Uterus (tissue), 4 donors: ENCODE data around the gene PPHLN1. TPM values are rescaled to one million over a fixed set of nuclear protein-coding genes. Genes with fewer than 3 reads are reported as not detected.
A peak's percentile ranks its signal among the peaks of the same experiment; 100 is the strongest.

ENCODE experiments used
- DNase-seq, 2 donors: peaks; one replicate each; pipeline ENCODE4 v3.0.0-alpha.2; 2019 to 2020
- H3K27ac ChIP-seq, 2 donors: fragments of 200-600 bp; sonication (generic); 1 replicate in 1 of 2; 2 replicates in 1 of 2; pipeline ENCODE4 v1.5.1; 2016 to 2018
- H3K27me3 ChIP-seq, 2 donors: fragments of 200-600 bp; sonication (generic); one replicate each; pipeline ENCODE4 v1.5.1; 2018 to 2019; ENCODE audit warnings: control low read depth in 1 of 2
- H3K36me3 ChIP-seq, 2 donors: fragments of 200-600 bp; sonication (generic); one replicate each; pipeline ENCODE4 v1.5.1; 2019; ENCODE audit warnings: control low read depth in 1 of 2
- H3K4me1 ChIP-seq, 2 donors: fragments of 200-600 bp; sonication (generic); one replicate each; pipeline ENCODE4 v1.5.1; 2018 to 2019; ENCODE audit warnings: control low read depth in 1 of 2
- H3K4me3 ChIP-seq, 2 donors: fragments of 200-600 bp; sonication (generic); 1 replicate in 1 of 2; 2 replicates in 1 of 2; pipeline ENCODE4 v1.5.1; 2018 to 2019; ENCODE audit warnings: mild to moderate bottlenecking in 1 of 2
- H3K9me3 ChIP-seq, 2 donors: fragments of 200-600 bp; sonication (generic); one replicate each; pipeline ENCODE4 v1.5.1; 2019; ENCODE audit warnings: control low read depth in 1 of 2
- CTCF ChIP-seq, 4 experiments: fragments of 200-600 bp in 2 of 4; fragments of 450-650 bp in 2 of 4; sonication (generic) in 2 of 4; IDR thresholded peaks; one replicate each; pipeline ENCODE4 v1.5.1; 2016 to 2019; ENCODE audit warnings: antibody characterized with exemption in 4 of 4, mild to moderate bottlenecking in 2 of 4, moderate library complexity in 1 of 4
- POLR2A ChIP-seq, 2 donors: fragments of 450-650 bp; IDR thresholded peaks; one replicate each; pipeline ENCODE4 v1.6.1; 2016; ENCODE audit warnings: antibody characterized with exemption in 2 of 2, mild to moderate bottlenecking in 1 of 2, moderate library complexity in 1 of 2
- intact Hi-C: fragments of 100-400 bp; cut with DNase I; formaldehyde crosslinking; loops from one replicate; pipeline ENCODE4 v1.15.1; 2023; ENCODE audit warnings: low total_unique reads
- total RNA-seq, 4 donors: library from RNA; depleted of rRNA in 3 of 4; stranded (reverse); fragments of >200 nt in 3 of 4; gene quantifications; one replicate each; pipeline versions ENCODE4 v1.1.0 to v1.2.4, GENCODE V29; 2014 to 2023
- donor health status: DM: yes; HTN: yes; CAD: no.

Gene PPHLN1
- total RNA-seq, 4 donors from 2014 or later: 20.2 to 124 (median 53.3) TPM

GRCh38 chr12:42372154-42372791, 46.3 kb downstream of the PPHLN1 start:
- Histone ChIP-seq H3K4me3 (no peak overlapping the region), H3K27me3 (no peaks in the 10 kb centered on the region), H3K27ac (no peak overlapping the region), H3K9me3 (no peaks in the 10 kb centered on the region), H3K36me3 (no peaks in the 10 kb centered on the region), H3K4me1 (no peaks in the 10 kb centered on the region)
- intact Hi-C loops: no loop called here
- TF ChIP-seq CTCF (IDR thresholded peaks at IDR 0.05): peak; percentile 52 to 62 (median 58)
- TF ChIP-seq POLR2A (IDR thresholded peaks at IDR 0.05): no peak
- DNase-seq: no peak

DNA sequence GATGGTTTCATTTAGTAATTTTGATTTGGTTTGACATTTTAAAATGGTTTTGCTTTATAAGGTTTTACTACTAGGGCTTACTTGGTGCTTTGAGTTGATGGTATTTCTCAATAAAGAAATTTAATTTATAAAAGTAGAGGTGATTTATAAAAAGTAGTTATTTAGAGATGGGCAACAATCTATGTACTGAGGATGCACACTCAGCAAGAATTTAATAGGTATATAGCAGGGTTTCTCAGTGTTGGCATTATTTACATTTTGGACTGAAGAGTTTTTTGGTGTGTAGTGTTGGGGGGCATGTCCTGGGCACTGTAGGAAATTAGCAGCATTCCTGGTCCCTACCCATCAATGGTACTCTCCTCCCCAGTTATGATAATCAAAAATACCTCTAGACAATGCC, 47.7 kb downstream of the PPHLN1 start:
- DNase-seq: no peak
- intact Hi-C loops: no loop called here
- TF ChIP-seq POLR2A (IDR thresholded peaks at IDR 0.05) (no peak), CTCF (IDR thresholded peaks at IDR 0.05) (no peak)
- no peaks in the 10 kb centered on the region for H3K4me1 ChIP-seq
- H3K9me3 ChIP-seq: no peaks in the 10 kb centered on the region
- H3K27me3 ChIP-seq: no peaks in the 10 kb centered on the region
- no peaks in the 10 kb centered on the region for H3K36me3 ChIP-seq
- H3K27ac ChIP-seq: no peak overlapping the region
- H3K4me3 ChIP-seq: no peak overlapping the region

GRCh38 chr12:42380733-42381132, 54.8 kb downstream of the PPHLN1 start:
- H3K4me1 ChIP-seq: no peaks in the 10 kb centered on the region
- H3K4me3 ChIP-seq: no peak overlapping the region
- no peak overlapping the region for H3K27ac ChIP-seq
- intact Hi-C loops: no loop called here
- TF ChIP-seq POLR2A (IDR thresholded peaks at IDR 0.05) (no peak), CTCF (IDR thresholded peaks at IDR 0.05) (no peak)
- H3K9me3 ChIP-seq: no peaks in the 10 kb centered on the region
- DNase-seq: no peak
- no peaks in the 10 kb centered on the region for H3K27me3 ChIP-seq
- H3K36me3 ChIP-seq: no peaks in the 10 kb centered on the region

DNA sequence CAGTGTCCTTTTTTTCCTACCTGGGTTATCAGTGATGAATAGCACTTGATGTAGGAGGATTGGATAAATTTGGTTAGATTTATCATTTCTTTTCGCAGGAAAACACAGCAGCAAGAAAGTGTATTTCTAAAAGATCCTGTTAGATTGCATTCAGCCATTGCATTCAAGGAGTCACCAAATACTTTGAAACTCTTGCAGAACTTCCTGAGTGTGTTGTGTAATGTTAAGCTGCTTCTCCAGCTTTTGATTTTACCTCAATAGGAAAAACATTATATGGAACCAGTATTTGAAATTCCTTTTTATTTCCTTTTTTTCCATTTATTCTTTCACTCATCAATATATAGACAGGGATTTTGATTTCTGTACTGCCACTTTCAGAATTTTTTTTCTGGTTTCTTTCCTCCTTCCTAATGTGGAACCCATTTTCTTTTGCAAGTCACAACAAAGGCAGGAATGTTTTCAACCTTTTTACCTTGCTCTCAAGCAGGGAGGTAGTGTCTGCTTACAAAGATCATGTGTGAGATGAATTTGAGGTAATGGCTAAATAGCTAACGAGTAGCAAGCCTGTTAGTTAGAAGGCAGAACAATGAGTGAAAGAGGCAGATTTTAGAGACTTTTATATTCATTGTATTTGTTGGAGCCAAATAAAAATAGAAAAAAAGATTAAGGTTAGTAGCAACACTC, 56.2 kb downstream of the PPHLN1 start:
- intact Hi-C loops: no loop called here
- no peak for DNase-seq

More for the DNA sequence above, 56.2 kb downstream of the PPHLN1 start:
- TF ChIP-seq CTCF (IDR thresholded peaks at IDR 0.05) (no peak), POLR2A (IDR thresholded peaks at IDR 0.05) (no peak)
- Histone ChIP-seq H3K9me3 (no peaks in the 10 kb centered on the region), H3K27me3 (no peaks in the 10 kb centered on the region), H3K4me1 (no peaks in the 10 kb centered on the region), H3K27ac (no peak overlapping the region), H3K4me3 (no peak overlapping the region), H3K36me3 (no peaks in the 10 kb centered on the region)
